Esophagus squamous epithelium (tissue), 5 donors: Measurements from ENCODE around the gene TUBGCP2. TPM values are rescaled to one million over a fixed set of nuclear protein-coding genes. Genes with fewer than 3 reads are reported as not detected.

ENCODE experiments used
- DNase-seq: peaks from one replicate; lab custom pipeline; 2025; lab: John Stamatoyannopoulos, UW
- H3K27ac ChIP-seq, 4 donors: fragments of 200-600 bp; sonication (generic); one replicate each; pipeline ENCODE4 v1.5.1; 2016 to 2019; ENCODE audit warnings: mild to moderate bottlenecking in 1 of 4
- H3K27me3 ChIP-seq, 4 donors: fragments of 200-600 bp; sonication (generic); 1 replicate in 3 of 4; 2 replicates in 1 of 4; pipeline versions ENCODE4 v1.5.1 to v1.6.0; 2017 to 2021; ENCODE audit warnings: antibody characterized with exemption in 1 of 4
- H3K36me3 ChIP-seq, 3 donors: fragments of 200-600 bp; sonication (generic); one replicate each; pipeline ENCODE4 v1.5.1; 2016 to 2019
- H3K4me1 ChIP-seq, 3 donors: fragments of 200-600 bp; sonication (generic); one replicate each; pipeline ENCODE4 v1.5.1; 2017 to 2019
- H3K4me3 ChIP-seq, 4 donors: fragments of 200-600 bp; sonication (generic); 1 replicate in 3 of 4; 2 replicates in 1 of 4; pipeline ENCODE4 v1.5.1; 2016 to 2019; ENCODE audit warnings: mild to moderate bottlenecking in 2 of 4, moderate library complexity in 1 of 4
- H3K9me3 ChIP-seq, 3 donors: fragments of 200-600 bp; sonication (generic); one replicate each; pipeline ENCODE4 v1.5.1; 2016 to 2019
- CTCF ChIP-seq, 6 experiments: fragments of 450-650 bp in 4 of 6; fragments of 200-600 bp in 2 of 6; sonication (generic) in 2 of 6; IDR thresholded peaks; one replicate each; pipeline ENCODE4 v1.5.1; 2016 to 2019; ENCODE audit warnings: antibody characterized with exemption in 6 of 6, mild to moderate bottlenecking in 4 of 6, moderate library complexity in 4 of 6
- POLR2A ChIP-seq, 4 donors: fragments of 450-650 bp; IDR thresholded peaks; one replicate each; pipeline ENCODE4 v1.6.1; 2017; ENCODE audit warnings: antibody characterized with exemption in 4 of 4, mild to moderate bottlenecking in 4 of 4, moderate library complexity in 3 of 4
- WGBS, 2 donors: methylation state at CpG; one replicate each; pipeline ENCODE4 v1.1.5; 2018; 5-methylcytosine and 5-hydroxymethylcytosine counted together
- intact Hi-C: fragments of 100-400 bp; cut with DNase I; formaldehyde crosslinking; loops from one replicate; pipeline ENCODE4 v1.15.0; 2022
- total RNA-seq, 4 donors: library from RNA; depleted of rRNA; stranded (reverse); fragments of >200 nt; gene quantifications; one replicate each; pipeline ENCODE4 v1.1.0, GENCODE V29; 2016
- donor health status: DM: yes; HTN: yes; CAD: no.

Gene TUBGCP2
- total RNA-seq, 4 donors from 2014 or later: 28.4 to 44.4 (median 38.9) TPM

GRCh38 chr10:133355991-133356390 is 47.3 kb upstream of the TUBGCP2 start:
- no peak overlapping the region for H3K4me3 ChIP-seq
- no peaks in the 10 kb centered on the region for H3K36me3 ChIP-seq
- H3K4me1 ChIP-seq: peaks cover 10 to 37% (median 13%) of the 10 kb centered on the region in 3 donors
- TF ChIP-seq CTCF (IDR thresholded peaks at IDR 0.05) (no peak), POLR2A (IDR thresholded peaks at IDR 0.05) (no peak)
- H3K9me3 ChIP-seq: peaks cover 0 to 1% (median 0%) of the 10 kb centered on the region in 3 donors
- DNase-seq: no peak
- intact Hi-C loops: no loop called here
- peaks cover 0 to 23% (median 0%) of the 10 kb centered on the region in 4 donors for H3K27me3 ChIP-seq
- H3K27ac ChIP-seq: no peak overlapping the region
- WGBS, 2 donors: no CpG with 5 or more reads among the region's 3 CpGs

DNA sequence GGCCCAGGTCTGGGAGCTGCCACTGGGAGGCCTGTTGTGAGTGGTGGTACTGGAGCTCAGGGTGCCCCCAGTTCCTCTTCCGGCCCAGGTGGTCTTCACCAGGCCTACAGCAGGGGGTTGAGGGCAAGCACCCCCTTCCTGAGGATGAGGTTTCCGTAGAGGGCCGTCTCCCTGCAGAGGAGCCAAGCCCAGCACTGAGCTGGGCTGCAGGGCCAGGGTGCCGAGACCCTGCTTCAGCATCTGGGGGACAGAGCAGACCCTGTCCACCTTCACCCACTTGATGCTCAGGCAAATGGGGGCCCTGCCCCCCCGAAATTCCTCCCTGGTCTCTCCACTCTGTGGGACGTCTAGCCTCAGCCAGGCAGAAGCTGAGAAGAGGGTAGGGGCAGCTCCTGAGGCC is 46.6 kb upstream of the TUBGCP2 start:
- WGBS, 2 donors: no CpG with 5 or more reads among the region's 6 CpGs
- no peak for DNase-seq
- intact Hi-C loops: no loop called here

DNA sequence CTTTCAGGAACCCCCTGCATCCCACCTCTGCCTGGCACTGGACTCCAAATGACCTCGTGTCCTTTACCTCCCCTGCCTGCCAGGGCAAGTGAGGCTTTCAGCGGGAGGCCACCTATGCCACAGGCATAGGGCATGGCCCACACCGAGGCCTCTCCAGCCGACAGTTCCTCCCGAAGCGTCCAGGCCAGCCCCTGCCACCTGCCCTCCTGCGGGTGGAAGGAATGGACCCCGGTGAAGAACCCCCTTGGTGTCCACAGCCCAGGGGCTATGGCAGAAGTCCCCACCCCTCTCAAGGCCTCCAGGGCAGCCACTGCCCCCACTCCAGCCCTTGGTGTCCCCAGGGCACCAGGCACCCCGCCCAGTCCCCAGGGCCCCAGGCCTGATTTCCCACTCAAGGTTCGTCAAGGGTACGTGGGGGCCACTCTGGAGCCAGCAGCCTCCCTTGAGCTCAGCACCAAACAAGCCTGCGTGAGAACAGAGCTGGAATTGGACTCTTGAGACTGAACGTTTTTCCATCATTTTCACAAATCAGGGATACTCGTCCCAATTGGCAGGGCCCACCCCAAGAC is 46.1 kb upstream of the TUBGCP2 start:
- DNase-seq: no peak
- H3K4me3 ChIP-seq: no peak overlapping the region
- H3K9me3 ChIP-seq: no peaks in the 10 kb centered on the region
- H3K36me3 ChIP-seq: no peaks in the 10 kb centered on the region
- peaks cover 10 to 25% (median 13%) of the 10 kb centered on the region in 3 donors for H3K4me1 ChIP-seq
- intact Hi-C loops: no loop called here
- peaks cover 0 to 32% (median 0%) of the 10 kb centered on the region in 4 donors for H3K27me3 ChIP-seq
- WGBS, 2 donors: 95% methylated on average over 3 of the region's 14 CpGs; no CpG with 5 or more reads in 1 of the 2 donors
- no peak for TF ChIP-seq CTCF (IDR thresholded peaks at IDR 0.05)
- no peak for TF ChIP-seq POLR2A (IDR thresholded peaks at IDR 0.05)
- H3K27ac ChIP-seq: no peak overlapping the region

More for the DNA sequence above, 46.6 kb upstream of the TUBGCP2 start:
- no peaks in the 10 kb centered on the region for H3K9me3 ChIP-seq
- no peak overlapping the region for H3K4me3 ChIP-seq
- H3K36me3 ChIP-seq: no peaks in the 10 kb centered on the region
- H3K4me1 ChIP-seq: peaks cover 10 to 30% (median 13%) of the 10 kb centered on the region in 3 donors
- peaks cover 0 to 27% (median 0%) of the 10 kb centered on the region in 4 donors for H3K27me3 ChIP-seq
- H3K27ac ChIP-seq: no peak overlapping the region
- no peak for TF ChIP-seq POLR2A (IDR thresholded peaks at IDR 0.05)
- TF ChIP-seq CTCF (IDR thresholded peaks at IDR 0.05): no peak

DNA sequence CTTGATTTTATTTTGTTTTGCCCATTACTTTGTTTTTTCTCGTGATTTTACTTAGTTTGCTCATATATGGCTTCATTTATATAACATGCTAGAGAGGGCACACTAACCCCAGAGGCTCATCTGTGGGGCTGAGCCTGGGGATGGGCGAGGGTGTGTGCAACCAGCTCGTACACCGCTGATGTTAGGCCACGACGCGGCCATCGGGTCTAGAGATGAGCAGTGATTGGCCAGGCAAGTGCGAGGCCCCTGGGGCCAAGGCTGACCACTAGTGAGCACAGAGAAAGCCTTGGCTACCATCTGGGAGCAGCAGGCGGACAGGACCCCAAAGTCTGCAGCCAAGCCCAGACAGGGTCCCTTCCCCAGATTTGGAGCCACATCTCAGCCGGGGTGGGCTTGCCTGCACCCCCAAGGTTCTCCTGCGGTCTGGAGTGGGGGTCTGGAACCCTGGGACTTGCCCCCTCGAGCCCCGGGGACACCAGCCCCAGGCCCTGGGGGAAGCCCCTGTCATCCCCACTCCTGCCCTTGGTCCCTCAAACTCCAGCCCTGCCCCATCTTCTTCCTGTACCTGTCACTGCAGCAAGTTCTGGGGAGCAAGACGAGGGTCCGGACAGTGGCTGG is 45.4 kb upstream of the TUBGCP2 start:
- Histone ChIP-seq H3K4me1 (peaks cover 10 to 22% (median 13%) of the 10 kb centered on the region in 3 donors), H3K36me3 (no peaks in the 10 kb centered on the region), H3K27ac (no peak overlapping the region), H3K9me3 (no peaks in the 10 kb centered on the region), H3K4me3 (no peak overlapping the region), H3K27me3 (peaks cover 0 to 38% (median 0%) of the 10 kb centered on the region in 4 donors)
- intact Hi-C loops: no loop called here
- 75% methylated on average over 1 to 6 of the region's 16 CpGs for WGBS, 2 donors
- TF ChIP-seq CTCF (IDR thresholded peaks at IDR 0.05) (no peak), POLR2A (IDR thresholded peaks at IDR 0.05) (no peak)
- no peak for DNase-seq

- no peak for TF ChIP-seq CTCF (IDR thresholded peaks at IDR 0.05)
- no peak for TF ChIP-seq POLR2A (IDR thresholded peaks at IDR 0.05)
- Histone ChIP-seq H3K9me3 (no peaks in the 10 kb centered on the region), H3K27ac (no peak overlapping the region), H3K36me3 (no peaks in the 10 kb centered on the region), H3K27me3 (peaks cover 0 to 45% (median 0%) of the 10 kb centered on the region in 4 donors), H3K4me1 (peaks cover 10 to 22% (median 13%) of the 10 kb centered on the region in 3 donors), H3K4me3 (no peak overlapping the region)
- no peak for DNase-seq
- intact Hi-C loops: no loop called here
- 67 to 88% methylated on average over 6 to 8 of the region's 16 CpGs for WGBS, 2 donors
Observed at GRCh38 chr10:133353202-133353959, 44.7 kb upstream of the TUBGCP2 start.
